PC-9 (cell line): ENCODE data around the gene S100B. TPM values are rescaled to one million over a fixed set of nuclear protein-coding genes. Genes with fewer than 3 reads are reported as not detected.
A peak's percentile ranks its signal among the peaks of the same experiment; 100 is the strongest.

ENCODE experiments used
- BruUV-seq: library from RNA; stranded (reverse); fragments of 400-500 nt; replicated peaks from 2 replicates; lab custom pipeline; 2021; lab: Mats Ljungman, UMichigan
- CTCF ChIA-PET: fragments of 300-600 bp; sonication (Branson Sonifier 250); formaldehyde crosslinking; loops from one replicate; lab custom pipeline; 2022; ENCODE audit warnings: antibody characterized with exemption; lab: Charles Lee
- POLR2A ChIA-PET: fragments of 300-600 bp; sonication (Branson Sonifier 250); formaldehyde crosslinking; loops from one replicate; lab custom pipeline; 2022; ENCODE audit warnings: antibody characterized with exemption; ENCODE audit not compliant: unreplicated experiment; lab: Charles Lee
- DNase-seq, 2 experiments: peaks; one replicate each; pipeline versions ENCODE4 v3.0.0 to v3.0.0-alpha.2; 2015 to 2022; ENCODE audit warnings: mixed read lengths in 1 of 2
- H2AFZ ChIP-seq: fragments of 200-600 bp; sonication (generic); 2 replicates; pipeline ENCODE4 v1.8.1; 2017; ENCODE audit warnings: antibody characterized with exemption
- H3F3A ChIP-seq: fragments of 200-600 bp; sonication (generic); 2 replicates; pipeline ENCODE4 v1.8.1; 2017; ENCODE audit warnings: antibody characterized with exemption, mild to moderate bottlenecking, low read depth; ENCODE audit not compliant: insufficient read depth
- H3K27ac ChIP-seq: fragments of 200-600 bp; sonication (generic); 2 replicates; pipeline ENCODE4 v1.6.1; 2016; ENCODE audit warnings: mixed run types
- H3K27me3 ChIP-seq: fragments of 200-600 bp; sonication (generic); 2 replicates; pipeline ENCODE4 v1.6.1; 2016; ENCODE audit warnings: low read depth, mixed run types; ENCODE audit not compliant: insufficient read depth
- H3K36me3 ChIP-seq: fragments of 200-600 bp; sonication (generic); 2 replicates; pipeline ENCODE4 v1.6.1; 2016; ENCODE audit warnings: low read depth, mixed run types
- H3K4me1 ChIP-seq: fragments of 200-600 bp; sonication (generic); replicated peaks from 2 replicates; pipeline ENCODE4 v1.6.1; 2016; ENCODE audit warnings: mixed run types; ENCODE audit not compliant: insufficient read depth
- H3K4me2 ChIP-seq: fragments of 200-600 bp; sonication (generic); 2 replicates; pipeline ENCODE4 v1.6.1; 2017; ENCODE audit warnings: mixed run types
- H3K4me3 ChIP-seq: fragments of 200-600 bp; sonication (generic); 2 replicates; pipeline ENCODE4 v1.6.1; 2016; ENCODE audit warnings: mixed run types
- H3K79me2 ChIP-seq: fragments of 200-600 bp; sonication (generic); 2 replicates; pipeline ENCODE4 v1.6.1; 2017; ENCODE audit warnings: low read depth, mixed run types
- H3K9me2 ChIP-seq: fragments of 200-600 bp; sonication (generic); 2 replicates; pipeline ENCODE4 v1.8.1; 2017; ENCODE audit warnings: mild to moderate bottlenecking; ENCODE audit not compliant: insufficient read depth
- H3K9me3 ChIP-seq: fragments of 200-600 bp; sonication (generic); 2 replicates; pipeline ENCODE4 v1.8.1; 2016; ENCODE audit warnings: low read depth; ENCODE audit not compliant: insufficient read depth
- H4K20me1 ChIP-seq: fragments of 200-600 bp; sonication (generic); 2 replicates; pipeline ENCODE4 v1.8.1; 2017; ENCODE audit not compliant: insufficient read depth
- CTCF ChIP-seq: fragments of 200-600 bp; sonication (generic); conservative IDR thresholded peaks from 2 replicates; pipeline ENCODE4 v1.6.1; 2017; ENCODE audit warnings: mixed run types, antibody characterized with exemption, mild to moderate bottlenecking, moderate library complexity
- EZH2 ChIP-seq: fragments of 200-600 bp; sonication (generic); IDR thresholded peaks from 2 replicates; pipeline ENCODE4 v1.8.0; 2017; ENCODE audit warnings: antibody characterized with exemption, low read depth
- intact Hi-C: fragments of 100-400 bp; cut with micrococcal nuclease; formaldehyde crosslinking; loops from one replicate; pipeline ENCODE4 v1.10.0; 2022; ENCODE audit not compliant: unreplicated experiment
- total RNA-seq: library from RNA; stranded (reverse); gene quantifications from 2 replicates; pipeline ENCODE4 v1.2.3, GENCODE V29; 2021

Gene S100B
- total RNA-seq, 1 experiment from 2014 or later, result not detected

GRCh38 chr21:46645840-46646239 lies 41.0 kb upstream of the S100B start:
- H3K4me1 ChIP-seq, result no peaks in the 10 kb centered on the region
- H2AFZ ChIP-seq, result no peak overlapping the region
- DNase-seq, result no peak
- TF ChIP-seq CTCF (no peak), EZH2 (no peak)
- no peak overlapping the region for H3K4me2 ChIP-seq
- H4K20me1 ChIP-seq, result no peaks in the 10 kb centered on the region
- no peak overlapping the region for H3K27ac ChIP-seq
- no peaks in the 10 kb centered on the region for H3K9me2 ChIP-seq
- H3K27me3 ChIP-seq, result no peaks in the 10 kb centered on the region
- no peak overlapping the region for H3K4me3 ChIP-seq
- BruUV-seq, result no TSS peak
- CTCF ChIA-PET, result no interaction called here
- POLR2A ChIA-PET, result no interaction called here
- H3K9me3 ChIP-seq, result no peaks in the 10 kb centered on the region
- H3K79me2 ChIP-seq, result no peaks in the 10 kb centered on the region
- H3K36me3 ChIP-seq, result no peaks in the 10 kb centered on the region
- intact Hi-C loops, result no loop called here
- no peaks in the 10 kb centered on the region for H3F3A ChIP-seq

- no peaks in the 10 kb centered on the region for H3F3A ChIP-seq
- CTCF ChIA-PET, result no interaction called here
- no peaks in the 10 kb centered on the region for H3K9me3 ChIP-seq
- no peak overlapping the region for H3K4me3 ChIP-seq
- no peak overlapping the region for H2AFZ ChIP-seq
- H3K36me3 ChIP-seq, result no peaks in the 10 kb centered on the region
- no peaks in the 10 kb centered on the region for H3K9me2 ChIP-seq
- no peaks in the 10 kb centered on the region for H3K4me1 ChIP-seq
- no peak overlapping the region for H3K27ac ChIP-seq
- POLR2A ChIA-PET, result interaction anchor here (0.6 kb wide), 1 partner anchor 184 kb away, joined by 3 read pairs; no protein-coding TSS in a partner anchor
- no peak overlapping the region for H3K4me2 ChIP-seq
- intact Hi-C loops, result no loop called here
- no peaks in the 10 kb centered on the region for H3K27me3 ChIP-seq
- DNase-seq, result no peak
- no peak for TF ChIP-seq EZH2
- TF ChIP-seq CTCF, result no peak
- peaks cover 2% of the 10 kb centered on the region; the same call in 1 of the 2 replicates for H3K79me2 ChIP-seq
- no peaks in the 10 kb centered on the region for H4K20me1 ChIP-seq
- no TSS peak for BruUV-seq
These were observed 38.7 kb upstream of the S100B start for GRCh38 chr21:46643379-46644177.

GRCh38 chr21:46641656-46642055 lies 36.8 kb upstream of the S100B start:
- Histone ChIP-seq H3K4me2 (no peak overlapping the region), H3K4me3 (no peak overlapping the region), H3F3A (no peaks in the 10 kb centered on the region), H3K27me3 (no peaks in the 10 kb centered on the region), H3K9me3 (no peaks in the 10 kb centered on the region), H3K27ac (no peak overlapping the region), H3K36me3 (no peaks in the 10 kb centered on the region), H2AFZ (no peak overlapping the region), H3K9me2 (no peaks in the 10 kb centered on the region), H3K79me2 (peaks cover 19% of the 10 kb centered on the region), H4K20me1 (no peaks in the 10 kb centered on the region), H3K4me1 (peaks cover 3% of the 10 kb centered on the region; the same call in 1 of the 2 replicates)
- no peak for TF ChIP-seq EZH2
- no peak for TF ChIP-seq CTCF
- no TSS peak for BruUV-seq
- intact Hi-C loops, result no loop called here
- CTCF ChIA-PET, result no interaction called here
- DNase-seq, result peak in 1 of 2 experiments; percentile 6
- POLR2A ChIA-PET, result no interaction called here
